Suppressor macrophage treated with lipopolysaccharide for 1 hour (primary cell): ENCODE results near the gene ANGEL1.

Experiments used
- DNase-seq, 3 donors: peaks; one replicate each; pipeline ENCODE4 v3.0.0-alpha.2; 2020 to 2022

Gene ANGEL1

GRCh38 chr14:76820700-76821099 lies 8.0 kb upstream of the ANGEL1 start:
- DNase-seq, result peak in 1 of 3 donors; percentile 38

- no peak for DNase-seq
Observed at GRCh38 chr14:76814726-76815645, 2.3 kb upstream of the ANGEL1 start.

GRCh38 chr14:76812093-76812421 lies 625 bp downstream of the ANGEL1 start:
- no peak for DNase-seq

GRCh38 chr14:76811561-76811960 lies 1.1 kb downstream of the ANGEL1 start:
- no peak for DNase-seq

- DNase-seq, result peak; percentile 57 to 67 (median 66)
Observed at GRCh38 chr14:76810953-76811400, 1.7 kb downstream of the ANGEL1 start.

GRCh38 chr14:76810525-76810924 lies 2.2 kb downstream of the ANGEL1 start:
- DNase-seq, result no peak

- no peak for DNase-seq
Observed at GRCh38 chr14:76808990-76809389, 3.7 kb downstream of the ANGEL1 start.

- DNase-seq, result peak; percentile 35 to 51 (median 48)
Observed at GRCh38 chr14:76808011-76808410, 4.7 kb downstream of the ANGEL1 start.

- no peak for DNase-seq
Observed at GRCh38 chr14:76806446-76806845, 6.2 kb downstream of the ANGEL1 start.

GRCh38 chr14:76793956-76794355 lies 18.7 kb downstream of the ANGEL1 start:
- DNase-seq, result peak in 1 of 3 donors; percentile 31

- DNase-seq, result no peak
Observed at GRCh38 chr14:76793324-76793723, 19.4 kb downstream of the ANGEL1 start.

- DNase-seq, result no peak
Observed at GRCh38 chr14:76792422-76792821, 20.3 kb downstream of the ANGEL1 start.

- no peak for DNase-seq
Observed at GRCh38 chr14:76786601-76787000, 26.1 kb downstream of the ANGEL1 start.

- DNase-seq, result peak; percentile 89 to 92 (median 91)
Observed at GRCh38 chr14:76784881-76785280, 27.8 kb downstream of the ANGEL1 start.

GRCh38 chr14:76784266-76784874 lies 28.3 kb downstream of the ANGEL1 start:
- DNase-seq, result no peak

- DNase-seq, result peak in 2 of 3 donors; percentile 17 to 58
Observed at GRCh38 chr14:76782885-76783566, 29.7 kb downstream of the ANGEL1 start.

- DNase-seq, result no peak
Observed at GRCh38 chr14:76782115-76782884, 30.4 kb downstream of the ANGEL1 start.

- no peak for DNase-seq
Observed at GRCh38 chr14:76781648-76782051, 31.0 kb downstream of the ANGEL1 start.

- DNase-seq, result no peak
Observed at GRCh38 chr14:76780875-76781647, 31.6 kb downstream of the ANGEL1 start.

- no peak for DNase-seq
Observed at GRCh38 chr14:76780360-76780759, 32.3 kb downstream of the ANGEL1 start.

- DNase-seq, result no peak
Observed at GRCh38 chr14:76780058-76780345, 32.7 kb downstream of the ANGEL1 start.
